GM18520 (cell line): Measurements from ENCODE around the gene RPTOR.

Experiments
- ATAC-seq: cut with Tn5 transposase; IDR thresholded peaks from one replicate; pipeline ENCODE4 v1.9.1; 2021; ENCODE audit not compliant: unreplicated experiment

RPTOR gene

DNA sequence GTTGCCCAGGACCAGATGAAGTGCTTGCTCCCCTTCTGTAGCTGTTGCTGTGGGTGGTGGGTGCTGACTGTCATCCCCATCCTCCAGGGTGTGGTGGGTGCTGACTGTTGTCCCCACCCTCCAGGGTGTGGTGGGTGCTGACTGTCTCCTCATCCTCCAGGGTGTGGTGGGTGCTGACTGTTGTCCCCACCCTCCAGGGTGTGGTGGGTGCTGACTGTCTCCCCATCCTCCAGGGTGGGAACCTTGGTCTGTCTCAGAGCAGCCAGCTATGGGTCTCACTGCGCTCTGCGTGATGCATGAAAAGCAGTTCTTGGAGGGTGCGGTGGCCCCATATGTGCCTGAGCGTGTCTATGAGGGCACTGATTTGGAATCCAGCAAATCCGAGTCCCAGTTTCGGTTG lies 163.8 kb downstream of the RPTOR start:
- no peak for ATAC-seq

DNA sequence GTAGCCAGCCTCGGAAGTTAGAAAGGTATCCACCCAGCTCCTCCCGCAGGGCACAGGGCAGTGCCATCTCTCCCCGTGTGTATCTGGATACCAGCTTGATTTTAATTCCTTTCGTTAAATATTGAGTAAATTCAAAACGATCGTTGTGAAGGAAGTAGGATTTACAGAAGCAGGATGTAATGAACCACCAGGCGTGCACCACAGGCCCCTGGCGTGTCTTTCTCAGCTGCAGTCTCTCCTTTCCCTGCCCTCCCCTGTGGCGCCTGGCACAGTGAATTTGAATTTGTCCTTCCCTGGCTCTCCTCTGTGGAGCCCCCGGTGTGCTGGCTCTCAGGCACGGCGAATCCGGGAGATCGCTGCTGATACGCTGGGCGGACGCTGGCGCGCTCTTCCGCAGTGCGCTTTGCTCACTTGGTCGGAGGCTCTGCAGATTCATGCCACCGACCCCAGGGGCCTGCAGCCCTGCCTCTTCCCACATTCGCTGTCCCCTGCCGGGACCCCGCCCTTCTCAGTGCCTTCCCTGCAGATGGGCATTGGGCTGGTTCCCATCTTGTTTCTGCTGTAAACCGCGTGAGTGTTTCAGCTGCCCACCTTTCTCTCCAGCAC lies 164.6 kb downstream of the RPTOR start:
- ATAC-seq, result no peak

DNA sequence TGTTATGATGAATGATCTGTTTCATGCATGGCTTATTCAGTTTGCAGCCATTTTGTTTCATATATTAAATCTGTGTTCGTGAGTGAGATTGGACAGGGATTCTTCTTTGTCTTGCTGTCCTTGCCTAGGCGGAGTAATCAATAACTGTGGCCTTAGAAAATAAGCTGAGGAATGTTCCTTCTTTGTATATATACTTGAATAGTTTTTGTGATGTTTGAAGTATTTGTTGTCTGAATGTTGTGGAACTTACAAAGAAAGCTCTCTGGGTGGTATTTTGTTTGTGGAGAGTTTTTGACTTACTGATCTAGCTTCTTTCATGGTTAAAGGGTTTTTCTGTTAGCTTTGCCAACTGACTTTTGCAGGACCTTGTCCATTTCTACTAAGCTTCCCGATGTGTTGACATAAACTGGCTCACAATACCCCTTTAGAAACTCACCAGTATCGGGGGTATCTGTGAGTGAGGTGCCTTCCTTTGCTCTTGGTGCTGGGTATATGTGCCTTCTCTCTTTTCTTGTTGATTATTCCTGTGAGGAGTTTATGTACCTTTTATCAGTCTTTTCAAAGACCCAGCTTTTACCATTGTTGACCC lies 166.2 kb downstream of the RPTOR start:
- no peak for ATAC-seq

DNA sequence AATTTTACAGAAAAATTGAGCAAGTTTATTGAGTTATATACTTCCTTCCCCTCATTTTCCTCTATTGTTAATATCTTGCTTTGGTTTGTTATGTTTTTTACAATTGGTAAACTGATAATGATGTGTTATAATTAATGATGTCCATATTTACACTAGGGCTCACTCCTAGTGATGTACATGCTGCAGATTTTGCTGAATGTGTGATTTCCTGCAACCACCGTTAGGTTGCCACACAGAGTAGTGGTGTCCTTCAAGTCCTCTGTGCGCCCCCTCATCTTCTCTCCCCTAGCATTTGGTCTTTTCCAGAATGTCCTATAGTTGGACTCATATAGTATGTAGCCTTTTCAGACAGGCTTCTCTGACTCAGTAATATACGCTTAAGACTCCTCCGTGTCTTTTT lies 167.5 kb downstream of the RPTOR start:
- ATAC-seq, result no peak

DNA sequence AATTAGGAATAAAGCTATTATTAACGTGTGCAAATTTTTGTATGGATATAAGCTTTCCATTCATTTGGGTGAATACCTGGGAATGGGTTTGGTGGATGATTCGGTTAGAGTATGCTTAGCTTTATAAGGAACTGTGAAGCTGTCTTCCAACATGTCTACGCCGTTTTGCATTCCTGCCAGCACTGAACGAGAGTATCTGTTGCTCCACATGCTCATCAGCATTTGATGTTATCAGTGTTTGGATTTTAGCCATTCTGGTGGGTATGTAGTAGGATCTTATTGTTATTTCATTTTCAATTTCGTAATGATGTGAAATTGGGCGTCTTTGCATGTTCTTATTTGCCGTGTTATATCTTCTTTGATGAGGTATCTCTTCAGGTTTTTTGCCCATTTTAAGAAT lies 168.0 kb downstream of the RPTOR start:
- no peak for ATAC-seq

DNA sequence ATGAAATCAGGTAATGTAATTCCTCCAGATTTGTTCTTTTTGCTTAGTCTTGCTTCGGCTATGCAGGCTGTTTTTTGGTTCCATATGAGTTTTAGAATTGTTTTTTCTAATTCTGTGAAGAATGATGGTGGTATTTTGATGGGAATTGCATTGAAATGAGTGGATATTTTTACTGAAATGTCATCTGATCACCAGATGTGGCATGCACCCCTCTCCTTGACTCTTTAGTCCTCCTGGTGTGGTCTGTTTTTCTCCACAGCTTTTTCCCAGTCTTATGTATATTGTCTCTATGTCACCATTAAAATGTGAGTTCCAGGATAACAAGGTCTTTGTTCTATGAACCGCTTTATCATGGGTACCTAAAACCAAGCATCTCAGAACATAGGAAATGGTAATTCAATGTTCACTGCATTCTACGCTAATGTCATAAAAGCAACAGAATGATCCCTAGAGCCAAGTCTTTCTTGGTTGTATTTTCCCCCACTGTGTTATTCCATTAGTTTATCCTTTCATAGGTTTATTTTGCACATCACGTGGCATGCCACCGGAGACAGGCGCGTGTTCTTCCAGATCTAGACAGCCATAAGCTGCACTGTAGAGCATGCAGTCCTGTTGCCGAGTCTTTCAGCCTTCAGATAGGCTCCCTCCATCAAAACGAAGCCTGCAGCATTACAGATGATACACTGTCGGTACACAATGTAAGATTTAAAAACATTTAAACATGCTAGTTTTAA lies 172.5 kb downstream of the RPTOR start:
- no peak for ATAC-seq

DNA sequence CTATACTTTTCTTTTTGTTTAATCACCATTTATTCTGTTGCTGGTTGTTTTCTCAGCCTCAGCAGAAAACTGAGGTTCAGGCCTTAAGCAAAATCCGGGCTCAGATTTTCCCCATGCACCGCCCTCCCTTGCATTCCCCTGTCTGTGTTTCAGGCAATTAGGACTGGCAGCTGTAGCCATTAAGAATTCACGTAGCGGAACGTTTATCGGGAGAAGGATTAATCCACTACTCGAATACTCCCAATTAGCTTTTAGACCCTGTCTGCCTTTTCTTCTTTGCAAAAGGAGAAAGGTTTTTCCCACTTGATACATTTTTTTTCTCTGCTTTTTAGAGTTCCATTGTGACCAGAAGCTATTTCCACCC lies 173.1 kb downstream of the RPTOR start:
- no peak for ATAC-seq

DNA sequence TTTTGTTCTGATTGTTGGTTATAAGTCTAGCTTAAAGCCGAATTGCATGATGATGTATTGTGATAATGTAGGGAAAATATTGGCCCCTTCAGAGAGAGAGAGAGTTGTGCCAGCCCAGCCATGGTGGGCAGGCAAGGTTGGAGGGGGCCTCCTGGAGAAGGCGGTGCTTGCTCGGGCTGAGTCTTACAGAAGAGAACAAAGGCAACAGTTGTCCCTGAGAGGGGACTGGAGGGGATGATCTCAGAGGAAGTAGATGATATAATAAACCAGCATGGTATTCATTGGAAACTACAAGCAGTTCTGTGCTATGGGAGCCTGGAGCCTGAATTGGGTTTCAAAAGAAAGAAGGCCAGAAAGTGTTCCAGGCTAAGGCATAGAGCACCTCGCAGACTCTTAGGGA lies 173.8 kb downstream of the RPTOR start:
- no peak for ATAC-seq

DNA sequence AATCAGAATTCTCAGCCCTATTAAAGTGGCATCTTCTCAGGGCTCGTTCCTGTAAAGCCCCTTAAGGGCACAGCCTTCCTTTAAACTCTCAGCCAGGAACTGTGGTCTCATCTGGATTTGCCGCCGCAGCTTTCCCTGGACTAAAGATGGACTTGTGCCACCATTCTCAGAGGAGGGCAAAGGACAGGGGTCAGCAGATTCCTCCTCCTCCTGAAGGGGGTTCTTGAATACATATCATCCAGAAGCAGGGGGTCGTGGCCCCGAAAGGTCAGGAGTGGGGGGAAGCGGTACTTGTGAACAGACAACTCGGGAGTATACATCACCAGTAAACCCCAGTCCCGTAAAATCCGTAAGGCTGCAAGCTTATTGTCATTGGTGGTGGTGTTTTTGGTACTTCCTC lies 174.8 kb downstream of the RPTOR start:
- ATAC-seq, result no peak

DNA sequence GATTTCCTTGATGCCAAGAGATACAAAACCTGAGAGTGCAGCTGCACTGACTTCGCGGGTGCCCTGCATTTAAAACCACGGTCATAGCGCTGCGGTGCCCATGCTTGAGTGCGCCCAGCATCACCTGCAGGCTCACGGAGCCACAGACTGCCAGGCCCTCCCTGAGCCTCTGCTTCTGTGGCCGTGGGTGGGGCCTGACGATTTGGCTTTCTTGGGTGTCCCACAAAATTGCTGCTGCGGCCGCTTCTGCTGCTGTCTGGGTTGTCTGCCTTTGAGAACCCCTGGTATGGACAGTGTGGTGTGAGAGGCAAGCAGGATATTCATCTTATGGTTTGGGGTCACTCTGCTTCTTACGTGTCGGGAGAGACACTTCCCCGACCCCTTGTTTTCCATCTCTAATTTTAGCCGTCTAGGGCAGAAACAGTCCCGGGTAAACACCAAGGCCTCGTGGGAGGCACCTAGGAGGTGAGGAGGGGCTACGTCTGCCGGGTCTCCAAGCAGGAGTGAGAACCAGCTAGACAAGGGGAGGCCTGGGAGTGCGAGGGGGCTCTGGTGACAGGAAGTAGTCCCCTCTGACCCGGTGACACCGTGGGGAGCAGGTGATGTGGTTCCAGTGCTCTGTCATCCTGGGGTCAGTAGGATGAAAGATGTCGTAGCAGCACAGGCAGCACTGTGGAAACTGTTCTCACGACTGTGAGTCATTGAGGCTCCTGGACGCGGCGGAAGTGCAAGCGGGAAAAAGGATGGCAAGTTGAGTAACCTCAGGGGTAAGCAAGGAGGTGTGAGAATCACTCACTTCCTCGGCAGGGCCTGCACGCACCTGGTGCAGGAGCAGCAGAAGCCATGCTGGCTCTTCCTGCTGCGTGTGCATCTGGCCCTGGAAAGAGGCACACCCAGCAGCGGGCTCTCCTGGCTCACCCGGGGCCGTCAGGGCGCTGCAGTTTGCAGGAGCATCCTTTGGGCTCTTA lies 176.3 kb downstream of the RPTOR start:
- ATAC-seq, result no peak

DNA sequence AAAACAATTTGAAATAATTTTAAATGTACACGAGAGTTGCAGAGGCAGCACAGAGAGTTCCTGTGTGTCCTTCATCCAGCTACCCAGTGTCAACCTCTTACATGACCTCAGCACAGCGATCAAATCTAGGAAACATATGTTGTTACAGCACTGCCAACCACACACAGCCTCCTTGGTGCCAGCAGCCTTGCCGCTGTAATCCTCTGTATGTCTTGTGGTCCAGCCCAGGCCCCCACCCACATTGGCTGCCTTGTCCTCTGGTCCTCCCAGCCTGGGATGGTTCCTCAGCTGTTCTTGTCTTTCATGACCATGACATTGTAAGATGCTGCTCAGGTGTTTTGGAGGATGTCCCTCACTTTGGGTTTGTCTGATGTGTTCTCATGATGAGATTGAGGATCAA lies 178.0 kb downstream of the RPTOR start:
- no peak for ATAC-seq

DNA sequence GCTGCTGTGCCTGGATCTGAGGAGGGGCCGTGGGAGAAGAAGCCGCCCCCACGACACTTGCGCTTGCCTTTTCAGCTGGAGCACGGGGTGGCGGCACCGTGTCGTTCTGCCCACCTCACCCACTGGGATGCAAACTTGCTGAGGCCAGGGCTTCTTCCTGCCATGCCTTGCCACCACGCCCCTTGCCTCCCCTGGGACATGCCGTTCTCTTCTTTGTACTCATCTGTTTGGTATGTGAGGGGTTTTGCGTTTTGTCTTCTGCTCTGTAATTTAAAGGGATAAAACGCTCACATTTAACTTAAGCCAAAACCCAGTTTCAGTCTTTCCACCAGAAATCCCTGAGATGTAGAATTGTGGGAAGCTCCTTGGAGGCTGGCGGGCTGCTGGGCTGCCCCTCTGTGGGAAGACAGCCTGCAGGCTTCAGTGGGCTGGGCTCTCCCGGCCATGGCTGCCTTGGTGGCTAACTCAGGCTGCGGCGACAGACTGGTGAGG lies 180.2 kb downstream of the RPTOR start:
- ATAC-seq, result no peak

DNA sequence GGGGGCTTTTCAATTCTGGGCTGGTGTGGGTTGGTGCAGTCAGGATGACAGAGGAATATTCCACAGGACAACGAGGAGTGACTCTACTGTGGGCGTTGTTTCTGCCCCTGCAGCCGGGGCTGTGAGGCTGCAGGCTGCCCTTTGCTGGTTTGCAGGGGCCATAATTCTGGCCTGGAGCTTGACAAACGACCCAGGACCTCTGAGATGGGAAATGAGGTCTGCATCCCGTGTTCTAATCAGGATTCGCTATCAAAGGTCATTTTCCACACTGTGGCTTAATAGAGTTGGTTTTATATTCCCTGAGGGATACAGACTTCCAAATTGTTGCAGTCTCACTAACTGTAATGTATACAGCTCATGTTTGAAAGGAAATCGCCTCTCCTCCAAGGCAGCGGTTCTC lies 180.9 kb downstream of the RPTOR start:
- no peak for ATAC-seq

DNA sequence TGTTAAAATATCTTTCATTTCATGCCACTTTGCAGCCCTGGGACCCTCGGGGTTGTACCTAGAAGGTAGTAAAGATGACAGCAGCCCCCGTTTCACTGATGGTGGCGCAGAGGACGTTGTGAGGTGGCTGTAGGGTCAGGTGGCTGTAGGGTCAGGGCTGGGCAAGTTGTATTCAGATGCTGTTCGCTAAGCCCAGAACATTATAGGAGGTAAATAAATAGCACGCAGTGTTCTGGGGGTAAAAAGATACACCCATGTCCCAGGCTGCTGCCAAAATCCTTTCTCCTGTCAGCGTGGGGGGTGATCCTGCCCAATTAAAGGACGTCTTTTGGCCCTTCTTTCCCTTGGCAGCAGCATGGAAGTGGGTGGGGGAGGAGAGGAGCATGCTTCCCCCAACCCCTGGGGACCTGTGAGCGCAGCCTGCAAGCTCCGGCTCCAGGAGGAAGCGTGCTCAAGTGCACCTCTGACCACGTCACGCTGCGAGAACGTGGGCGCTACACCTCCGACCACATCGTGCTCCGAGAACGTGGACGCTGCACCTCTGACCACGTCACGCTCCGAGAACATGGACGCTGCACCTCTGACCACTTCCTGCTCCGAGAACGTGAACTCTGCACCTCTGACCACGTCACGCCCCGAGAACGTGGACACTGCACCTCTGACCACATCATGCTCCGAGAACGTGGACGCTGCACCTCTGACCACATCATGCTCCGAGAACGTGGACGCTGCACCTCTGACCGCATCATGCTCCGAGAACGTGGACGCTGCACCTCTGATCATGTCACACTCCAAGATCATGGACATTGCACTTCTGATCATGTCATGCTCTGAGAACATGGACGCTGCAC lies 182.1 kb downstream of the RPTOR start:
- no peak for ATAC-seq

DNA sequence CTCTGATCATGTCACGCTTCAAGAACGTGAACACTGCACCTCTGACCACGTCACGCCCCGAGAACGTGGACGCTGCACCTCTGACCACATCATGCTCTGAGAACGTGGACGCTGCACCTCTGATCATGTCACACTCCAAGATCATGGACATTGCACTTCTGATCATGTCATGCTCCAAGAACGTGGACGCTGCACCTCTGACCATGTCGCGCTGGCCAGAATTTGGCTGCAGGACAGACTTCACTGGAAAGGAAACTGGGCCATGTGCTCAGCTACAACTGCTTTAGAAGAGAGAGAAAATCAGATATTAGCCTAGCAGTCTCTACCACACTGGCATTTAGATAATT lies 182.7 kb downstream of the RPTOR start:
- no peak for ATAC-seq

DNA sequence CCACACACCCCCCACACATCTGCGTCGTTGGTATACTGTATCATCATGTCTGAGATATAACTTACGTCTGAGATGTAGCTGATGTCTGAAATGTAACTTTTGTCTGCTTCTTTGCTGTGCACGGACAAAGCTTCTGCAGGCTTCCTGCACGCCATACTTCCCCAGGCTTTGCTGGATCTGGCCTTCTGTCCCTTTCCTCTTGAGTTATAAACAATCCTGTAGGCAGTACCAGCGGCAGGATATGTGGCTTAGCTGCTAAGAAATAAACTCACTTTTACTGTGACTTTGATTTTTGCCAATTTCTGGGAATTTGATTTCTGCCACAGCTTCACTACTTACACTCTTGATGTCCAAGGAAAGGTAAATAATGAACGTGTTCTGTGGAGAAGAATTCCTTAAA lies 184.4 kb downstream of the RPTOR start:
- no peak for ATAC-seq

DNA sequence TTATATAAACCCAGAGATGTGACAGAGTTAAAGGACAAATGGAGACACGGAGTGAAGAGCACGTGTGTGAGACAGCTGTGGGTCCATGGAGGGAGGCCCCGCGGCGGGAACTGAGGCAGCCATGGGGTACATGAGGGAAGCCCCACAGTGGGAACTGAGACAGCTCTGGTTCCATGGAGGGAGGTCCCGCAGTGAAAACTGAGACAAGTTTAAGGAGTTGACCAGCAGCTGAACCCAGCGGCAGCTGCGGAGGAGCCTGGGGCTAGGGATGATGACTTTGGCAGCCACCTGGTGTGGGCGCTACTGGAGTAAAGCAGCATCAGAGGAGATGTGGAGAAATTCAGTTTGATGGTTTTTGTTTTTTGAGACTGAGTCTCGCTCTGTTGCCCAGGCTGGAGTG lies 185.1 kb downstream of the RPTOR start:
- no peak for ATAC-seq

DNA sequence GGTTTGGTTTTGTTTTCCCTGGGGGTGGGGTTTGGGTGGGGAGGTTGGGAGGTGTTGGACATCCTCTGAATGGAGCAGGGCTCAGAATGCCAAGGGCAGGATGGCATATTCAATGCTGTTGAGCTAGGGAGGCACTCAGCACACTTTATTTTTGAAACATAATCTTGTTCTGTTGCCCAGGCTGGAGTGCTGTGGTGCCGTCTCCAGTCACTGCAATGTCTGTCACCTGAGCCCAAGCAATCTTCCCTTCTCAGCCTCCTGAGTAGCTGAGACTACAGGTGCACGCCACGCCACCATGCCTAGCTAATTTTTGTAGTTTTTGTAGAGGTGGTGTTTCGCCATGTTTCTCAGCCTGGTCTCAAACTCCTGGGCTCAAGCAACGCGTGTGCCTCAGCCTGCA lies 186.1 kb downstream of the RPTOR start:
- ATAC-seq, result no peak

DNA sequence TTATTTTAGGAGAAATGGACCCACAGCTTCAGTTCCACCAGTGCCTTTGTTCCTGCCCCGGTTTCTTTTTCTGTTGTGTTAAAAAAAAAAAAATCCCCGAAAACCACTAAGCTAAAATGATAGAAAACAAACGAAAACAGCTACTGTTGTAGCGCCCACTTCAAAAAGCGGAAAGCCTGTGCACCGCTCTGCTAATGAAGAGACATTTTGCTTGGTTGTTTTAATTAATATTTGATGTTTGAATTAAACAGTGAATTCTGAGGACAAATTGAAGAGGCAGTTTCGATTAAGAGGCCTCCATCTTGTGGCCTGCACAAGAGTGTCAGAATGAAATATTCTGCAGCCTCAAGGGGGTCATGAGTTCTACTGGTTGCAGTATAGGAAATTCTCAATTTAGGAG lies 186.7 kb downstream of the RPTOR start:
- no peak for ATAC-seq

DNA sequence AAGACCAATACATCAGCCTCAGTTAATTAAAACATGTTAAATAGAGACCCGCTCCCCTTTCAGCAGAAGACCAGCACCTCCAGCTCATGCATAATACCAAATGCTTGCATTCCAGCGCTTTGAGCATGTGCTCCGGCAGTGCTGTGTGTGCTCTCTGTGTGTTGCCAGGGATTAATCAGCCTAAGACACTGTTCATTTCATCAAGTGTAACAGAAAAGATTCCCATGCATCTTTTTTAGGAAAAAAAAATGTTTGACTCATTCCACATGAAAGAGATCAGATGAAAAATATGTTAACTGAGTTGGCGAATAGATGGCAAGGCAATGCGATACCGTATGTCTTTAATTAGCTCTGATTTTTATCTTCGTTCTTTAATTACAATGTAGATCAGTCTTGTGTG lies 187.6 kb downstream of the RPTOR start:
- no peak for ATAC-seq
